K562 (cell line): ENCODE results near the gene ROBO3.

Experiments
- BHLHE40 ChIP-seq: IDR thresholded peaks from 2 replicates; pipeline ENCODE4 v1.6.1; 2011; ENCODE audit warnings: low read length, improper control_type of control experiment
- EHMT2 ChIP-seq: fragments of 450-650 bp; IDR thresholded peaks from 2 replicates; pipeline ENCODE4 v1.6.1; 2018; ENCODE audit warnings: antibody characterized with exemption
- ELF1 ChIP-seq: fragments of 200-800 bp; sonication (Bioruptor generic); IDR thresholded peaks from 2 replicates; pipeline ENCODE4 v1.6.1; 2016; ENCODE audit warnings: missing genetic modification characterization, missing compliant biosample characterization
- MAZ ChIP-seq, 2 experiments: fragments of 450-650 bp in 1 of 2; sonication (generic) in 1 of 2; formaldehyde crosslinking; IDR thresholded peaks in 1 of 2; conservative IDR thresholded peaks in 1 of 2; 2 replicates each; pipeline versions ENCODE4 v1.4.0 to v1.5.0; 2020; ENCODE audit warnings: mild to moderate bottlenecking in 1 of 2, missing genetic modification reagents in 1 of 2
- SP1 ChIP-seq: sonication (generic); formaldehyde crosslinking; IDR thresholded peaks from 2 replicates; pipeline ENCODE4 v1.8.1; 2022; ENCODE audit warnings: mild to moderate bottlenecking, missing genetic modification reagents
- TCF7L2 ChIP-seq: fragments of 150-350 bp; IDR thresholded peaks from 2 replicates; pipeline ENCODE4 v1.6.1; 2016; ENCODE audit warnings: low read depth, mild to moderate bottlenecking, low read length, moderate library complexity
- ZNF274 ChIP-seq: IDR thresholded peaks from 2 replicates; pipeline ENCODE4 v1.6.1; 2011; ENCODE audit warnings: low read depth, mild to moderate bottlenecking, low read length, moderate library complexity, borderline replicate concordance
- ZNF766 ChIP-seq: fragments of 200-800 bp; sonication (Bioruptor generic); conservative IDR thresholded peaks from 2 replicates; pipeline ENCODE4 v1.6.1; 2016; ENCODE audit warnings: missing genetic modification characterization, missing compliant biosample characterization
- TF ChIP-seq, protein P1 (sequence below): sonication (generic); formaldehyde crosslinking; IDR thresholded peaks from 2 replicates; pipeline ENCODE4 v1.8.0; 2022; ENCODE audit warnings: mild to moderate bottlenecking, missing genetic modification reagents
- TF ChIP-seq, protein P2 (sequence below): fragments of 450-650 bp; IDR thresholded peaks from 2 replicates; pipeline ENCODE4 v1.6.1; 2016
- TF ChIP-seq, protein P3 (sequence below), 3 experiments: IDR thresholded peaks in 2 of 3; conservative IDR thresholded peaks in 1 of 3; 2 replicates each; pipeline ENCODE4 v1.5.1; 2011 to 2012; ENCODE audit warnings: low read length in 3 of 3, mild to moderate bottlenecking in 3 of 3, control low read depth in 2 of 3, improper control_type of control experiment in 1 of 3, inconsistent platforms in 1 of 3, low read depth in 1 of 3, mixed read lengths in 1 of 3, moderate library complexity in 1 of 3; ENCODE audit not compliant: insufficient read depth in 2 of 3

DNA sequence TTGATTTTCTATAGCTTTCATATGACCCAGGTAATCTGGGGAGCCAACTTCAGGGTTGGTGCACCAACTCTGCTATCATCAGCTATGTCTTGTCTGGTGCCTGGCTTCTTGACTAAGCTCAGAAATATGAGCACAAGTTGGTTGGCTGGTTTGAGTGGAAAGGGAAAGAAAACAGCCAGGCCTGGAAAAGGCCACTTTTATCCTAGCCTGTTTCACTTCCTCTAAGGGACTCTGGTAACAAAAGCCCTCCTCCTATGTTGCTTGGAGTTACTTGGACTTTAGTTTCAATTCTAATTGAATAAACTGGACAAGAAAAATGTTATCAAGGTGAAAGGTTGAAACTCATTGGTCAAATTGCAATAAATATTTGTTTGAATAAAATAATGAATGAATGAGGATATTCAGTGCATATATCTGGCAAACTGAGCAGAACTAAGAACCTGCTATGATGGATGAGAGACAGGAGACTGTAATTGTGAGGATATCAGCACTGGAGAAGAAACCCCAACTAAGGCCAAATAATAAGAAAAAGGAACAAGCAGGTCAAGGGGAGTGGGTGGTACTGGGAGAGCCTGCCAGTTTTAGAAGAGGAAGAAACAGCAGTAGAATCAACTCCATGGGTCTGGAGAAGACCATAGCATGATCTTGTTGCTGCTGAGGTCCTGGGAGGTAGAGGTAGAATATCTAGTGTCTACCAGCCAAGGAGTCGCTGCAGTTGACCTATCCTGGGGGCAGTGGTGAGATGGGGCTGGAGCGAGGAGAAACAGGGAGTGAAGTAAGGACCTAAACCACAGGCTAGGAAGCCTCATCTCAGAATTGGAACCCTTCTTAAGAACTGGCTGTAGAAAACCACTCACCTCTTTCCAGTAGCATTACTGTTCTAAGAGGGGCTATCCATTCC is 24.2 kb downstream of the ROBO3 start:
- no peak for TF ChIP-seq ZNF766 (CRISPR knock-in tag)
- TF ChIP-seq BHLHE40: no peak
- TF ChIP-seq, protein P1, sequence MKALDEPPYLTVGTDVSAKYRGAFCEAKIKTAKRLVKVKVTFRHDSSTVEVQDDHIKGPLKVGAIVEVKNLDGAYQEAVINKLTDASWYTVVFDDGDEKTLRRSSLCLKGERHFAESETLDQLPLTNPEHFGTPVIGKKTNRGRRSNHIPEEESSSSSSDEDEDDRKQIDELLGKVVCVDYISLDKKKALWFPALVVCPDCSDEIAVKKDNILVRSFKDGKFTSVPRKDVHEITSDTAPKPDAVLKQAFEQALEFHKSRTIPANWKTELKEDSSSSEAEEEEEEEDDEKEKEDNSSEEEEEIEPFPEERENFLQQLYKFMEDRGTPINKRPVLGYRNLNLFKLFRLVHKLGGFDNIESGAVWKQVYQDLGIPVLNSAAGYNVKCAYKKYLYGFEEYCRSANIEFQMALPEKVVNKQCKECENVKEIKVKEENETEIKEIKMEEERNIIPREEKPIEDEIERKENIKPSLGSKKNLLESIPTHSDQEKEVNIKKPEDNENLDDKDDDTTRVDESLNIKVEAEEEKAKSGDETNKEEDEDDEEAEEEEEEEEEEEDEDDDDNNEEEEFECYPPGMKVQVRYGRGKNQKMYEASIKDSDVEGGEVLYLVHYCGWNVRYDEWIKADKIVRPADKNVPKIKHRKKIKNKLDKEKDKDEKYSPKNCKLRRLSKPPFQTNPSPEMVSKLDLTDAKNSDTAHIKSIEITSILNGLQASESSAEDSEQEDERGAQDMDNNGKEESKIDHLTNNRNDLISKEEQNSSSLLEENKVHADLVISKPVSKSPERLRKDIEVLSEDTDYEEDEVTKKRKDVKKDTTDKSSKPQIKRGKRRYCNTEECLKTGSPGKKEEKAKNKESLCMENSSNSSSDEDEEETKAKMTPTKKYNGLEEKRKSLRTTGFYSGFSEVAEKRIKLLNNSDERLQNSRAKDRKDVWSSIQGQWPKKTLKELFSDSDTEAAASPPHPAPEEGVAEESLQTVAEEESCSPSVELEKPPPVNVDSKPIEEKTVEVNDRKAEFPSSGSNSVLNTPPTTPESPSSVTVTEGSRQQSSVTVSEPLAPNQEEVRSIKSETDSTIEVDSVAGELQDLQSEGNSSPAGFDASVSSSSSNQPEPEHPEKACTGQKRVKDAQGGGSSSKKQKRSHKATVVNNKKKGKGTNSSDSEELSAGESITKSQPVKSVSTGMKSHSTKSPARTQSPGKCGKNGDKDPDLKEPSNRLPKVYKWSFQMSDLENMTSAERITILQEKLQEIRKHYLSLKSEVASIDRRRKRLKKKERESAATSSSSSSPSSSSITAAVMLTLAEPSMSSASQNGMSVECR: no peak
- no peak for TF ChIP-seq ELF1 (tag)
- TF ChIP-seq EHMT2: no peak
- no peak for TF ChIP-seq MAZ (CRISPR knock-in tag; conservative IDR thresholded peaks at IDR 0.05 in 1 of 2, IDR thresholded peaks at IDR 0.05 in 1 of 2)
- TF ChIP-seq SP1: no peak
- TF ChIP-seq, protein P2, sequence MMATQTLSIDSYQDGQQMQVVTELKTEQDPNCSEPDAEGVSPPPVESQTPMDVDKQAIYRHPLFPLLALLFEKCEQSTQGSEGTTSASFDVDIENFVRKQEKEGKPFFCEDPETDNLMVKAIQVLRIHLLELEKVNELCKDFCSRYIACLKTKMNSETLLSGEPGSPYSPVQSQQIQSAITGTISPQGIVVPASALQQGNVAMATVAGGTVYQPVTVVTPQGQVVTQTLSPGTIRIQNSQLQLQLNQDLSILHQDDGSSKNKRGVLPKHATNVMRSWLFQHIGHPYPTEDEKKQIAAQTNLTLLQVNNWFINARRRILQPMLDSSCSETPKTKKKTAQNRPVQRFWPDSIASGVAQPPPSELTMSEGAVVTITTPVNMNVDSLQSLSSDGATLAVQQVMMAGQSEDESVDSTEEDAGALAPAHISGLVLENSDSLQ: no peak
- no peak for TF ChIP-seq ZNF274
- TF ChIP-seq, protein P3, sequence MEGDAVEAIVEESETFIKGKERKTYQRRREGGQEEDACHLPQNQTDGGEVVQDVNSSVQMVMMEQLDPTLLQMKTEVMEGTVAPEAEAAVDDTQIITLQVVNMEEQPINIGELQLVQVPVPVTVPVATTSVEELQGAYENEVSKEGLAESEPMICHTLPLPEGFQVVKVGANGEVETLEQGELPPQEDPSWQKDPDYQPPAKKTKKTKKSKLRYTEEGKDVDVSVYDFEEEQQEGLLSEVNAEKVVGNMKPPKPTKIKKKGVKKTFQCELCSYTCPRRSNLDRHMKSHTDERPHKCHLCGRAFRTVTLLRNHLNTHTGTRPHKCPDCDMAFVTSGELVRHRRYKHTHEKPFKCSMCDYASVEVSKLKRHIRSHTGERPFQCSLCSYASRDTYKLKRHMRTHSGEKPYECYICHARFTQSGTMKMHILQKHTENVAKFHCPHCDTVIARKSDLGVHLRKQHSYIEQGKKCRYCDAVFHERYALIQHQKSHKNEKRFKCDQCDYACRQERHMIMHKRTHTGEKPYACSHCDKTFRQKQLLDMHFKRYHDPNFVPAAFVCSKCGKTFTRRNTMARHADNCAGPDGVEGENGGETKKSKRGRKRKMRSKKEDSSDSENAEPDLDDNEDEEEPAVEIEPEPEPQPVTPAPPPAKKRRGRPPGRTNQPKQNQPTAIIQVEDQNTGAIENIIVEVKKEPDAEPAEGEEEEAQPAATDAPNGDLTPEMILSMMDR (IDR thresholded peaks at IDR 0.05 in 2 of 3, conservative IDR thresholded peaks at IDR 0.05 in 1 of 3; ENCODE audit: insufficient read depth in 2 of 3, low read depth in 1 of 3, low read length in 3 of 3): no peak
- TF ChIP-seq TCF7L2: no peak
